ENCODE measurements around the gene GABRA5.

GABRA5 gene

DNA sequence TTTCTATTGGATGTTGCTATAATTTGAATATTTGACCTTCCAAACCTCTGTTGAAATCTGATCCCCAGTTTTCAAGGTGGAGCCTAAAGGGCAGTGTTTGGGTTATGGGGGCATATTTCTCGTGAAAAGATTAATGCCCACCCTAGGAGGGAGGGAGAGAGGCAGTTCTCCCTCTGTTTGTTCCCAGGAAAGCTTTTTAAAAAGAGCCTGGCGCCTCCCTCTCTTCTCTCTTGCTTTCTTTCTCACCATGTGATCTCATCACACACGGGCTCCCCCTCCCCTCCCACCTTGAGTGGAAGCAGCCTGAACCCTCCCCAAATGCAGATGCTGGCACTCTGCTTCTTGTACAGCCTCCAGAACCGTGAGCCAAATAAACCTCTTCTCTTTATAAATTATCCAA lies 12.4 kb upstream of the GABRA5 start:
- Histone ChIP-seq H3K9me3 (ENCODE audit: control insufficient read depth in 1 of 2, low read length in 2 of 2) (no peaks in the 10 kb centered on the region), H3K27ac (ENCODE audit: low read length) (no peak overlapping the region), H3K36me3 (ENCODE audit: control insufficient read depth in 1 of 2, insufficient read depth in 2 of 2, low read length in 2 of 2) (no peaks in the 10 kb centered on the region), H3K4me1 (ENCODE audit: control insufficient read depth in 1 of 2, insufficient read depth in 2 of 2, low read length in 2 of 2) (no peaks in the 10 kb centered on the region), H3K27me3 (ENCODE audit: low read depth, low read length) (no peaks in the 10 kb centered on the region), H3K4me3 (ENCODE audit: low read depth in 1 of 2, low read length in 2 of 2) (no peak overlapping the region)

DNA sequence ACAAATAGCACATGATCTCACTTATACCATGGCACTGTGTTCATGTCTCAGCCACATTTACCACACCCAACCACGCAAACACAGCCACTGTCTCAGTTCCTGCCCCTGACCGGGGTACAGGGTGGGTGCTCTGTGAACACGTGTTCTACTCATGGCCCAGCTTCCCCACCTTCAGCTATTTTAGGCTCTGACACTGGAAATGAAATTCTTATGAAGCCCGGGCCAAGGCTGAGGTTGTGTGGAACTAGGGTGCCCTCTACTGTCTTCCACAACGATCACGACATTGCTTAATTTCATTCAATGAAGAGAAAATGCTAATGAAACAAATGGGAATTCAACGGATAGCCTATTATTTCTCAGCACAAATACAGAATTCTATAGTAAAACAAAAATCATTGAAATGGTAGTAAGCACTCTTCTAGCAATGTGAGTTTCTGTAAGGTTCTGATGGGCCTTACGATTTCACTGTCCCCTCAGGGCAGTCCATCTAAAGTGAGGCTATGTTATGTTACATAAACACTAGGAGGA lies 2.1 kb upstream of the GABRA5 start:
- Histone ChIP-seq H3K27me3 (ENCODE audit: low read depth, low read length) (peaks cover 15% of the 10 kb centered on the region), H3K27ac (ENCODE audit: low read length) (no peak overlapping the region), H3K4me3 (ENCODE audit: low read depth in 1 of 2, low read length in 2 of 2) (no peak overlapping the region), H3K36me3 (ENCODE audit: control insufficient read depth in 1 of 2, insufficient read depth in 2 of 2, low read length in 2 of 2) (no peaks in the 10 kb centered on the region), H3K4me1 (ENCODE audit: control insufficient read depth in 1 of 2, insufficient read depth in 2 of 2, low read length in 2 of 2) (peaks cover 0 to 13% of the 10 kb centered on the region in 2 donors), H3K9me3 (ENCODE audit: control insufficient read depth in 1 of 2, low read length in 2 of 2) (no peaks in the 10 kb centered on the region)

DNA sequence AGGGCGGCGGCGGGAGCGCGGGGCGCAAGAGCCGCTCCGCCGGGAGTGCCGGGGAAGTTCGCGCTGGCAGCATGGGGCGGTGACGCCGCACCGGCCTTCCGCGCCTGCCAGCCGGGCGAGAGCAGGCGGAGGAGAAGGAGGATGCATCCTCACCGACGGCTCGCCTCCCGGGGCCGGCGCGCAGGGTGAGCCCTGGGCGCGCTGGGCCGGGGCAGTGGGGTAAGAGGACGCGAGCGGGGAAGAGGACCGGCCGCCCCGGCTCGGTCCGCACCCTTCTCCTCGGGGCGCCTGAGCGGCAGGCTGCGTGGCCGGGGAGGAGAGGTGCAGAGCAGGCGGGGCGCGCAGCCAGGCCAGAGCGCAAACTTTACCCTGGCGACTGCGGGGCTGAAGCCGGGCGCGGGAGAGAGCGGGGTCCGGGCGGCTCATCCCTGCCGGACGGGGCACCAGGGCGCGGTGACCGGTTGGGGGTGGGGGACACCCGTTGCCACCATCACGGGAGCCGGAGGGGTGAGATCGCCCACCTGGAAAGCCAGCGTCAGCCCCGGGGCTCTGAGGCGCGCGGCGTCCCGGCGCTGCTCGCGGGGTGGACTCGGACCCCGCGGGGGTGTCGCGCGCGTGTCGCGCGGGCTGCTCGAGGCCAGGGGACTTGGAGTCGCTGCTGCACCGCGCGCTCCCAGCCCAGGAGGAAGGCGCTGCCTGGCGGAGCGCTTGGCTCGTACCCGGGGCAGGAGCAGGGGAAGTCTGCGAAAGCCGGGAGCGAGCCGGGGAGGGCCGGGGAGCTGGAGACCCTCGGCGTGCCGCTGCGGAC lies 542 bp downstream of the GABRA5 start:
- Histone ChIP-seq H3K27me3 (ENCODE audit: low read depth, low read length) (peaks cover 15% of the 10 kb centered on the region), H3K9me3 (ENCODE audit: control insufficient read depth in 1 of 2, low read length in 2 of 2) (no peaks in the 10 kb centered on the region), H3K36me3 (ENCODE audit: control insufficient read depth in 1 of 2, insufficient read depth in 2 of 2, low read length in 2 of 2) (no peaks in the 10 kb centered on the region), H3K4me3 (ENCODE audit: low read depth in 1 of 2, low read length in 2 of 2) (peak overlapping the region in 1 of 2 donors; percentile 54), H3K4me1 (ENCODE audit: control insufficient read depth in 1 of 2, insufficient read depth in 2 of 2, low read length in 2 of 2) (peaks cover 0 to 13% of the 10 kb centered on the region in 2 donors), H3K27ac (ENCODE audit: low read length) (no peak overlapping the region)

DNA sequence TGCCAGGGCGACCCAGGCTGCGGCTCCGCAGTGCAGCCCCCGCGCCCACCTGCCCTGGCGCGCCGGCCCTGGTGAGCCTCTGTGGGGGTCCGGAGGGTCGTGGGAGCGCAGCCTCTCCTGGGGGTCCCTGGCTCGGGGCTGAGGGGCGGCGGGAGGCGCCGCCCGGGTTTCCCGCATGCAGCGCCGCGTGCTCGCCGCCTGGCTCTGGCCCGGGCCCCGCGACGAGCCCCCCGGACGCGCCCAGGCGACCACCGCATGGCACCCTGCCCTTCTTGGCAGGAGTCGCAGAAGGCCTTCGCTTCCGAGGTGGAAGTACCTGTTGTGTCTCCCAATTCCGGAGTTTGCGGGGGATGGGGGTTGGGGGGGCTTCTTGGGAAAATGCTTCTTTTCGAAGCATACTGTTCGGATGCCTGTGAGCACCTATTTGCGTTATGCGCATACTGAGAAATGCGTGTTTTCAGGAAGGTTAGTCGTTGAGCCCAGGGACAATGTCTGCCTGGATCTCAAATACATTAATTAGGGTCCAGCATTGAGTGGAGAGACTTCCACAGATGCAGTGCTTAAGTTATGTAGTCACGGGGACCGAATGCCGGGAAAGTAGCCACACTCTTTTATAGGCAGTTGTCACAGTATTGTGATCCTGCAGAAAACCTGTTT lies 1.3 kb downstream of the GABRA5 start:
- Histone ChIP-seq H3K9me3 (ENCODE audit: control insufficient read depth in 1 of 2, low read length in 2 of 2) (no peaks in the 10 kb centered on the region), H3K36me3 (ENCODE audit: control insufficient read depth in 1 of 2, insufficient read depth in 2 of 2, low read length in 2 of 2) (no peaks in the 10 kb centered on the region), H3K4me1 (ENCODE audit: control insufficient read depth in 1 of 2, insufficient read depth in 2 of 2, low read length in 2 of 2) (peaks cover 0 to 13% of the 10 kb centered on the region in 2 donors), H3K27ac (ENCODE audit: low read length) (no peak overlapping the region), H3K27me3 (ENCODE audit: low read depth, low read length) (peaks cover 15% of the 10 kb centered on the region), H3K4me3 (ENCODE audit: low read depth in 1 of 2, low read length in 2 of 2) (peak overlapping the region in 1 of 2 donors; percentile 54)

DNA sequence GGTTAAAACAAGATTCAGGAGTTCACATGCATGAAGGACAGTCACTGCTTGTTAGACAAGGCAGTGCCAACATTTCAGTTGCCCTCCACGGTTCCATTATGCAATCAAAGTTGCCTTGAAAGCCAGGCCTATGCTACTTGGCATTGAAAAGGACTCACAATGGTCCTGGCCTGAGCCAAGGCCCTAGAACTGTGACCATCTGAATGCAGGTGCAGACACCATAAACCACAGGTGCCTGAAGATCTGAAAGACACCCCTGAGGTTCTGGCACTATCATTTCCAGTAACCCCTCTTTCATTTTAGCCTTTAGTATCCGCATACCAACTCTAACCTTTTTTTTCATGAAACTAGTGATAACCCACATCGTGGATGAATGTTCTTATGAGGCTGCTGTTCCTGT lies 2.8 kb downstream of the GABRA5 start:
- H3K27me3 ChIP-seq (ENCODE audit: low read depth, low read length), result peaks cover 15% of the 10 kb centered on the region
- peaks cover 0 to 13% of the 10 kb centered on the region in 2 donors for H3K4me1 ChIP-seq (ENCODE audit: control insufficient read depth in 1 of 2, insufficient read depth in 2 of 2, low read length in 2 of 2)
- no peak overlapping the region for H3K4me3 ChIP-seq (ENCODE audit: low read depth in 1 of 2, low read length in 2 of 2)
- H3K27ac ChIP-seq (ENCODE audit: low read length), result no peak overlapping the region
- H3K9me3 ChIP-seq (ENCODE audit: control insufficient read depth in 1 of 2, low read length in 2 of 2), result no peaks in the 10 kb centered on the region
- H3K36me3 ChIP-seq (ENCODE audit: control insufficient read depth in 1 of 2, insufficient read depth in 2 of 2, low read length in 2 of 2), result no peaks in the 10 kb centered on the region

DNA sequence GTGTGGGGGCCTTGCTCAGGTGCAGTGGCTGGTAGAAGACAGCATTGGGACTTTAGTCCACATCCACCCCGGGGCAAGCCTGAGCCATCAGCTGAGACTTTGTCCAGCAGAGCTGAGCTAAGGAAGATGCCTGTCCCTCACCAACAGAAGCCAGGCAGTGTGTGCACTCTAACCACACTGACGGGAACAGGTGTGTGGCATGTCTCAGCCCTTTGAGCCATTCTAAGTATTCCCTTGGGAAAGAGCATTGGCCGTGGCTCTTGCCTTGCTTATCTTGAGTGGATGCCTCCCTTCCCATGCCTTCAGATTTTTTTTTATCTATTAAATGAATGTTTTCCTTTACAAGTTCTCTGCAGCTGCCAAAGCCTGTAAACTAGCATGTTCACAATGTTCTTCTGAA lies 3.5 kb downstream of the GABRA5 start:
- H3K4me1 ChIP-seq (ENCODE audit: control insufficient read depth in 1 of 2, insufficient read depth in 2 of 2, low read length in 2 of 2), result peaks cover 0 to 13% of the 10 kb centered on the region in 2 donors
- H3K9me3 ChIP-seq (ENCODE audit: control insufficient read depth in 1 of 2, low read length in 2 of 2), result no peaks in the 10 kb centered on the region
- H3K27me3 ChIP-seq (ENCODE audit: low read depth, low read length), result peaks cover 15% of the 10 kb centered on the region
- H3K4me3 ChIP-seq (ENCODE audit: low read depth in 1 of 2, low read length in 2 of 2), result no peak overlapping the region
- no peaks in the 10 kb centered on the region for H3K36me3 ChIP-seq (ENCODE audit: control insufficient read depth in 1 of 2, insufficient read depth in 2 of 2, low read length in 2 of 2)
- H3K27ac ChIP-seq (ENCODE audit: low read length), result no peak overlapping the region

DNA sequence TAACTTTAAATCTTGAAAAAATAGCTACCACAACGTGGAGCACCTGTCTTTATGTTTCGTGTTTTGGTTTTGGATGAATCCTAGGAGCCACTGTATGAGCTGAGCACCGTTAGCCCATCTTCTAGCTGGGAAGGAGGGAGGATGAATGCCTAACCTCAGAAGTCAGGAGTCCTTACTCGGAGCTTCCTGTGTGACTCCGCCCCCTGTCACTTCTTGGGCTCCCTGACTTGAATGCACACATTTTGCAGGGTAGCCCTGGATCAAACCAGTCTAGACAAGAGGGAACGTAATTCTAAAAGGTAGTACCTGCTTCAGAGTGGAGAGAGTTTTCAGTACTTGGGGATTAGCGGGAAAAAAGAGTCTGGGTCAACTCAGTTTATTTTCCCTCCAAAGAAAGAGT lies 5.3 kb downstream of the GABRA5 start:
- Histone ChIP-seq H3K4me1 (ENCODE audit: control insufficient read depth in 1 of 2, insufficient read depth in 2 of 2, low read length in 2 of 2) (peaks cover 0 to 7% of the 10 kb centered on the region in 2 donors), H3K4me3 (ENCODE audit: low read depth in 1 of 2, low read length in 2 of 2) (no peak overlapping the region), H3K27me3 (ENCODE audit: low read depth, low read length) (peaks cover 5% of the 10 kb centered on the region), H3K9me3 (ENCODE audit: control insufficient read depth in 1 of 2, low read length in 2 of 2) (no peaks in the 10 kb centered on the region), H3K27ac (ENCODE audit: low read length) (no peak overlapping the region), H3K36me3 (ENCODE audit: control insufficient read depth in 1 of 2, insufficient read depth in 2 of 2, low read length in 2 of 2) (no peaks in the 10 kb centered on the region)

DNA sequence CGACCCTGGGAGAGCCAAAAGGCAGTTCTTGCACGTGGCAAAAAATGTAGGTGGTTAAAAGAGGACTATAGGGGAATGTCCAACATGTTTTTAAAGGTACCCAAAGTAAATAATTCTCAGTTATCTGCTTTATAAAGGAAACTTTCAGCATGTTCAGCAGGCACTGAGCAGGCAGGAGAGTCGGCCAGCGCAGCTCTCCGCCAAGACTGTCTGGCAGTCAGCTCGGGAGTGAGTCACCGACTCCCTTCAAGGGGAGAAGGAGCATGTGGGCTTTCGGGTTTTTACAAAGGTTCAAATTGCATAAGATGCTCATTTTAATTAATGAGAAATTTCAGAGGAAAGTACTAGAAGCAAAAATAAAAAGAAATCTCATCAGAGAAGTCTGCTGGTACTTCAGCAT lies 7.0 kb downstream of the GABRA5 start:
- Histone ChIP-seq H3K4me1 (ENCODE audit: control insufficient read depth in 1 of 2, insufficient read depth in 2 of 2, low read length in 2 of 2) (no peaks in the 10 kb centered on the region), H3K27me3 (ENCODE audit: low read depth, low read length) (no peaks in the 10 kb centered on the region), H3K9me3 (ENCODE audit: control insufficient read depth in 1 of 2, low read length in 2 of 2) (no peaks in the 10 kb centered on the region), H3K36me3 (ENCODE audit: control insufficient read depth in 1 of 2, insufficient read depth in 2 of 2, low read length in 2 of 2) (no peaks in the 10 kb centered on the region), H3K27ac (ENCODE audit: low read length) (no peak overlapping the region), H3K4me3 (ENCODE audit: low read depth in 1 of 2, low read length in 2 of 2) (no peak overlapping the region)

DNA sequence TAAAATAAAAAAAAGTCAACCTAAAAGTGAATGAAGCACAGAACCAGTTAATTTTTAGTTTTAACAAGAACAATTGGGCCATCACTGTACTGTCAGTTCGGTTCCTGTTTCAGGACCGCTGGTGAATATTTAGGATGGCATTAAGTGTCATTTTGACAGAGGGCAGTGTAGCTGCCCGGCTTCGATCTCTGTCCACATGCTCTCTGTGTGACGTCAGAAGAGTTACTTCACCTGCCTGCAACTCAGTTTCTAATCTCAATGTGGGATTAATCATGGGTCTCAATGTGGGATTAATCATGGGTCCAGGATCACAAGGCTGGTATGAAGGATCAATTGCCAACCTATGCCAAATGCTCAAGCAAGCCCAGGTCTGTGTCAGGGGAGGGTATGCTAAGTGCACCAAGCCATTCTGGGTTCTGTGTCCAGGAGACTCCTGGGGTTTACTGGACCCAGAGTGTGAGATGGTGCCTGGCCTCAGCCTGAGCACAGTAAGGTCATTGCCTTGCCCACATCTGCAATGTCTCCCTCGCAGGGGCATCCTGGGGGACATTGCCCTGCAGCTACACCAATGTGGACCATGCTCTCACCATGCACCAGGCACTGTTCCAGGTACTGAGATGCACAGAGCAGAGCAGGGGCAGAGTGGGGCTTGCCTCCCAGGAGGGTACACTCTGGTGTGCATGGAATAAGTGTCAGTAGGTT lies 8.1 kb downstream of the GABRA5 start:
- no peaks in the 10 kb centered on the region for H3K36me3 ChIP-seq (ENCODE audit: control insufficient read depth in 1 of 2, insufficient read depth in 2 of 2, low read length in 2 of 2)
- no peak overlapping the region for H3K27ac ChIP-seq (ENCODE audit: low read length)
- H3K9me3 ChIP-seq (ENCODE audit: control insufficient read depth in 1 of 2, low read length in 2 of 2), result no peaks in the 10 kb centered on the region
- H3K4me1 ChIP-seq (ENCODE audit: control insufficient read depth in 1 of 2, insufficient read depth in 2 of 2, low read length in 2 of 2), result no peaks in the 10 kb centered on the region
- H3K4me3 ChIP-seq (ENCODE audit: low read depth in 1 of 2, low read length in 2 of 2), result no peak overlapping the region
- no peaks in the 10 kb centered on the region for H3K27me3 ChIP-seq (ENCODE audit: low read depth, low read length)

DNA sequence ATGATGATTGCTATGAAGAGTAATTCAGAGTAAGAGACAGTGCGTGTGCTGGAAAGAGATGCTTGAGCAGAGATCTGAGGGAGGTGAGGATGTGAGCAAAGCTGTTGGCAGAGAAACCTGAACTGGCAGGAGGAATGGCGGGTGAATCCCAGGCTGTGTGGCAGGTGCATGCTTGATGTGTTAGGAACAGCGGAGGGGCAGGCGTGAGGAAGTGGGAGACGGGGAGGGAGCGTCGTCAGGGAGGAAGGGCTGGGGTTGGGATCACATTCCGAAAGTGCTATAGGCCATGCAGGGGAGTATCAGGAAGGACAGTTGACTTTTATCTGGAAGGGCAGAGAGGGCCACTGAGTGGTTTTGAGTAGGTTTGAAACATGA lies 8.6 kb downstream of the GABRA5 start:
- Histone ChIP-seq H3K36me3 (ENCODE audit: control insufficient read depth in 1 of 2, insufficient read depth in 2 of 2, low read length in 2 of 2) (no peaks in the 10 kb centered on the region), H3K27ac (ENCODE audit: low read length) (no peak overlapping the region), H3K9me3 (ENCODE audit: control insufficient read depth in 1 of 2, low read length in 2 of 2) (no peaks in the 10 kb centered on the region), H3K4me1 (ENCODE audit: control insufficient read depth in 1 of 2, insufficient read depth in 2 of 2, low read length in 2 of 2) (no peaks in the 10 kb centered on the region), H3K27me3 (ENCODE audit: low read depth, low read length) (no peaks in the 10 kb centered on the region), H3K4me3 (ENCODE audit: low read depth in 1 of 2, low read length in 2 of 2) (no peak overlapping the region)

DNA sequence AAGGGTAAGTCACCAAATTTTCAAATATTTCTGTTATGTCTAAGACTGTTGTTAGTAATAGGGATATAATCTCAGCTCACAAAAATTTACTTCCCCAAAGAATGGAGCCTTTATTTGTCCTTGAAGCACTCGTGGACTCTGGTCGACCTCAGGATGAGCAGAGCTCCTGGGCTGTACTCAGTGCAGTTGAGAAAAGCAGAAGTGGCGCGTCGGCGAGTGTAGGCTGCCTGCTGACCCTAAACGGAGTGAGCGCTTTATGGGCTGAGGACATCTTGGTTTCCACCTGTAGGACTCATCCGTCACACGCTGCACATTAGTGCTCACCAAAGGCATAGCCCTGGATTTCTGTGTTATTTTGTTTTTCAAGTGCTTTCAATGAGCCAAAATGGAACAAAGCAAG lies 11.0 kb downstream of the GABRA5 start:
- Histone ChIP-seq H3K27me3 (ENCODE audit: low read depth, low read length) (no peaks in the 10 kb centered on the region), H3K9me3 (ENCODE audit: control insufficient read depth in 1 of 2, low read length in 2 of 2) (no peaks in the 10 kb centered on the region), H3K4me1 (ENCODE audit: control insufficient read depth in 1 of 2, insufficient read depth in 2 of 2, low read length in 2 of 2) (no peaks in the 10 kb centered on the region), H3K4me3 (ENCODE audit: low read depth in 1 of 2, low read length in 2 of 2) (no peak overlapping the region), H3K27ac (ENCODE audit: low read length) (no peak overlapping the region), H3K36me3 (ENCODE audit: control insufficient read depth in 1 of 2, insufficient read depth in 2 of 2, low read length in 2 of 2) (no peaks in the 10 kb centered on the region)
